Liver (tissue), 3 donors: ENCODE data around the gene RBM23.

Experiments used
- FOXA1 ChIP-seq: IDR thresholded peaks from 2 replicates; pipeline ENCODE4 v1.6.1; 2016; ENCODE audit warnings: antibody characterized with exemption
- GABPA ChIP-seq, 2 donors: IDR thresholded peaks in 1 of 2; conservative IDR thresholded peaks in 1 of 2; 2 replicates each; pipeline ENCODE4 v1.6.1; 2016; ENCODE audit warnings: antibody characterized with exemption in 2 of 2, mild to moderate bottlenecking in 1 of 2, moderate library complexity in 1 of 2
- RXRA ChIP-seq, 2 donors: IDR thresholded peaks; 2 replicates each; pipeline ENCODE4 v1.6.1; 2017 to 2018; ENCODE audit warnings: antibody characterized with exemption in 2 of 2, mild to moderate bottlenecking in 1 of 2
- SP1 ChIP-seq: IDR thresholded peaks from 2 replicates; pipeline ENCODE4 v1.6.1; 2018; ENCODE audit warnings: antibody characterized with exemption, mild to moderate bottlenecking
- YY1 ChIP-seq: IDR thresholded peaks from 2 replicates; pipeline ENCODE4 v1.6.1; 2016; ENCODE audit warnings: antibody characterized with exemption, mild to moderate bottlenecking
- TF ChIP-seq, protein P1 (sequence below): fragments of 150-350 bp; IDR thresholded peaks from 2 replicates; pipeline ENCODE4 v1.5.1; 2017; ENCODE audit warnings: improper control_type of control experiment, low read depth, low read length; ENCODE audit not compliant: missing input control
- TF ChIP-seq, protein P2 (sequence below): IDR thresholded peaks from 2 replicates; pipeline ENCODE4 v1.6.1; 2016; ENCODE audit warnings: antibody characterized with exemption
- TF ChIP-seq, protein P3 (sequence below): IDR thresholded peaks from 2 replicates; pipeline ENCODE4 v1.6.1; 2016; ENCODE audit warnings: antibody characterized with exemption, mild to moderate bottlenecking
- TF ChIP-seq, protein P4 (sequence below): IDR thresholded peaks from 2 replicates; pipeline ENCODE4 v1.6.1; 2016; ENCODE audit warnings: antibody characterized with exemption
- donor health status: healthy.
- donor health status: healthy.

DNA sequence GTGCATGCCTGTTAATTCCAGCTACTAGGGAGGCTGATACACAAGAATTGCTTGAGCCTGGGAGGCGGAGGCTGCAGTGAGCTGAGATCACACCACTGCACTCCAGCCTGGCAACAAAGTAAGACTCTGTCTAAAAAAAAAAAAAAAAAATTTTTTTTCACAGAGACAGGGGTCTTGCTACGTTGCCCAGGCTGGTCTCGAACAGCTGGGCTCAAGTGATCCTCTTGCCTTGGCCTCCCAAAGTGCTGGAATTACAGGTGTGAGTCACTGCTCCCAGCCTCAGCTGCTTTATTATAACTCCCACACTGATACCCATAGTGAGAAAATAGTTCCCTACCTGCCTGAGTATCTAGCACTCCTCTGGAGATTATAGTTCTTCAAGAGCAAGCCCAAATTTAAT lies 26.7 kb upstream of the RBM23 start:
- TF ChIP-seq YY1 = no peak
- TF ChIP-seq, protein P1, sequence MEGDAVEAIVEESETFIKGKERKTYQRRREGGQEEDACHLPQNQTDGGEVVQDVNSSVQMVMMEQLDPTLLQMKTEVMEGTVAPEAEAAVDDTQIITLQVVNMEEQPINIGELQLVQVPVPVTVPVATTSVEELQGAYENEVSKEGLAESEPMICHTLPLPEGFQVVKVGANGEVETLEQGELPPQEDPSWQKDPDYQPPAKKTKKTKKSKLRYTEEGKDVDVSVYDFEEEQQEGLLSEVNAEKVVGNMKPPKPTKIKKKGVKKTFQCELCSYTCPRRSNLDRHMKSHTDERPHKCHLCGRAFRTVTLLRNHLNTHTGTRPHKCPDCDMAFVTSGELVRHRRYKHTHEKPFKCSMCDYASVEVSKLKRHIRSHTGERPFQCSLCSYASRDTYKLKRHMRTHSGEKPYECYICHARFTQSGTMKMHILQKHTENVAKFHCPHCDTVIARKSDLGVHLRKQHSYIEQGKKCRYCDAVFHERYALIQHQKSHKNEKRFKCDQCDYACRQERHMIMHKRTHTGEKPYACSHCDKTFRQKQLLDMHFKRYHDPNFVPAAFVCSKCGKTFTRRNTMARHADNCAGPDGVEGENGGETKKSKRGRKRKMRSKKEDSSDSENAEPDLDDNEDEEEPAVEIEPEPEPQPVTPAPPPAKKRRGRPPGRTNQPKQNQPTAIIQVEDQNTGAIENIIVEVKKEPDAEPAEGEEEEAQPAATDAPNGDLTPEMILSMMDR = no peak
- TF ChIP-seq RXRA (IDR thresholded peaks at IDR 0.05) = no peak
- TF ChIP-seq, protein P2, sequence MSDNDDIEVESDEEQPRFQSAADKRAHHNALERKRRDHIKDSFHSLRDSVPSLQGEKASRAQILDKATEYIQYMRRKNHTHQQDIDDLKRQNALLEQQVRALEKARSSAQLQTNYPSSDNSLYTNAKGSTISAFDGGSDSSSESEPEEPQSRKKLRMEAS = no peak
- TF ChIP-seq, protein P3, sequence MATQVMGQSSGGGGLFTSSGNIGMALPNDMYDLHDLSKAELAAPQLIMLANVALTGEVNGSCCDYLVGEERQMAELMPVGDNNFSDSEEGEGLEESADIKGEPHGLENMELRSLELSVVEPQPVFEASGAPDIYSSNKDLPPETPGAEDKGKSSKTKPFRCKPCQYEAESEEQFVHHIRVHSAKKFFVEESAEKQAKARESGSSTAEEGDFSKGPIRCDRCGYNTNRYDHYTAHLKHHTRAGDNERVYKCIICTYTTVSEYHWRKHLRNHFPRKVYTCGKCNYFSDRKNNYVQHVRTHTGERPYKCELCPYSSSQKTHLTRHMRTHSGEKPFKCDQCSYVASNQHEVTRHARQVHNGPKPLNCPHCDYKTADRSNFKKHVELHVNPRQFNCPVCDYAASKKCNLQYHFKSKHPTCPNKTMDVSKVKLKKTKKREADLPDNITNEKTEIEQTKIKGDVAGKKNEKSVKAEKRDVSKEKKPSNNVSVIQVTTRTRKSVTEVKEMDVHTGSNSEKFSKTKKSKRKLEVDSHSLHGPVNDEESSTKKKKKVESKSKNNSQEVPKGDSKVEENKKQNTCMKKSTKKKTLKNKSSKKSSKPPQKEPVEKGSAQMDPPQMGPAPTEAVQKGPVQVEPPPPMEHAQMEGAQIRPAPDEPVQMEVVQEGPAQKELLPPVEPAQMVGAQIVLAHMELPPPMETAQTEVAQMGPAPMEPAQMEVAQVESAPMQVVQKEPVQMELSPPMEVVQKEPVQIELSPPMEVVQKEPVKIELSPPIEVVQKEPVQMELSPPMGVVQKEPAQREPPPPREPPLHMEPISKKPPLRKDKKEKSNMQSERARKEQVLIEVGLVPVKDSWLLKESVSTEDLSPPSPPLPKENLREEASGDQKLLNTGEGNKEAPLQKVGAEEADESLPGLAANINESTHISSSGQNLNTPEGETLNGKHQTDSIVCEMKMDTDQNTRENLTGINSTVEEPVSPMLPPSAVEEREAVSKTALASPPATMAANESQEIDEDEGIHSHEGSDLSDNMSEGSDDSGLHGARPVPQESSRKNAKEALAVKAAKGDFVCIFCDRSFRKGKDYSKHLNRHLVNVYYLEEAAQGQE = no peak
- TF ChIP-seq, protein P4, sequence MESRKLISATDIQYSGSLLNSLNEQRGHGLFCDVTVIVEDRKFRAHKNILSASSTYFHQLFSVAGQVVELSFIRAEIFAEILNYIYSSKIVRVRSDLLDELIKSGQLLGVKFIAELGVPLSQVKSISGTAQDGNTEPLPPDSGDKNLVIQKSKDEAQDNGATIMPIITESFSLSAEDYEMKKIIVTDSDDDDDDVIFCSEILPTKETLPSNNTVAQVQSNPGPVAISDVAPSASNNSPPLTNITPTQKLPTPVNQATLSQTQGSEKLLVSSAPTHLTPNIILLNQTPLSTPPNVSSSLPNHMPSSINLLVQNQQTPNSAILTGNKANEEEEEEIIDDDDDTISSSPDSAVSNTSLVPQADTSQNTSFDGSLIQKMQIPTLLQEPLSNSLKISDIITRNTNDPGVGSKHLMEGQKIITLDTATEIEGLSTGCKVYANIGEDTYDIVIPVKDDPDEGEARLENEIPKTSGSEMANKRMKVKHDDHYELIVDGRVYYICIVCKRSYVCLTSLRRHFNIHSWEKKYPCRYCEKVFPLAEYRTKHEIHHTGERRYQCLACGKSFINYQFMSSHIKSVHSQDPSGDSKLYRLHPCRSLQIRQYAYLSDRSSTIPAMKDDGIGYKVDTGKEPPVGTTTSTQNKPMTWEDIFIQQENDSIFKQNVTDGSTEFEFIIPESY = no peak
- TF ChIP-seq GABPA (IDR thresholded peaks at IDR 0.05 in 1 of 2, conservative IDR thresholded peaks at IDR 0.05 in 1 of 2) = no peak
- no peak for TF ChIP-seq FOXA1
- no peak for TF ChIP-seq SP1
